Measurements from ENCODE around the gene CLEC20A.
A peak's percentile ranks its signal among the peaks of the same experiment; 100 is the strongest.

The CLEC20A gene

GRCh38 chr1:178516110-178516509 lies 19.3 kb upstream of the CLEC20A start:
- TF ChIP-seq SCRT1 (tag by site-specific recombination; IDR thresholded peaks at IDR 0.05; ENCODE audit: borderline replicate concordance) (peak; percentile 57; the same call in 1 of the 2 replicates), ZNF2 (tag by site-specific recombination; IDR thresholded peaks at IDR 0.05) (no peak), SCRT2 (tag by site-specific recombination; IDR thresholded peaks at IDR 0.05) (peak; percentile 79)
- no peaks in the 10 kb centered on the region for H3K9me3 ChIP-seq (ENCODE audit: control insufficient read depth, insufficient read depth, low read depth, low read length)
- POLR2A ChIA-PET, result no interaction called here
- H3K27ac ChIP-seq (ENCODE audit: extremely low read depth, low read depth, low read length), result no peak overlapping the region
- H3K36me3 ChIP-seq (ENCODE audit: control insufficient read depth in 2 of 2, insufficient read depth in 1 of 2, low read length in 2 of 2), result no peaks in the 10 kb centered on the region
- H3K4me3 ChIP-seq (ENCODE audit: low read depth, low read length), result no peak overlapping the region
- CTCF ChIA-PET, result interaction anchor here (0.8 to 4.6 kb wide), 6 partner anchors 14 to 484 kb away, joined by 3 to 30 read pairs (median 4); no protein-coding TSS in a partner anchor
- H3K4me1 ChIP-seq (ENCODE audit: control insufficient read depth, insufficient read depth, low read length), result no peaks in the 10 kb centered on the region

GRCh38 chr1:178513278-178513983 lies 16.7 kb upstream of the CLEC20A start:
- Histone ChIP-seq H3K4me1 (ENCODE audit: control insufficient read depth, insufficient read depth, low read length) (no peaks in the 10 kb centered on the region), H3K4me3 (ENCODE audit: low read depth, low read length) (no peak overlapping the region), H3K9me3 (ENCODE audit: control insufficient read depth, insufficient read depth, low read depth, low read length) (no peaks in the 10 kb centered on the region), H3K27ac (ENCODE audit: extremely low read depth, low read depth, low read length) (no peak overlapping the region), H3K36me3 (ENCODE audit: control insufficient read depth in 2 of 2, insufficient read depth in 1 of 2, low read length in 2 of 2) (no peaks in the 10 kb centered on the region)
- ChIA-PET CTCF (interaction anchor here (0.9 to 6.2 kb wide), 2 partner anchors 12 to 19 kb away, joined by 4 to 52 read pairs; no protein-coding TSS in a partner anchor), POLR2A (no interaction called here)
- TF ChIP-seq ZNF239 (tag by site-specific recombination; IDR thresholded peaks at IDR 0.05) (no peak), ZNF544 (tag by site-specific recombination; IDR thresholded peaks at IDR 0.05) (no peak), ZNF558 (tag by site-specific recombination; IDR thresholded peaks at IDR 0.05) (no peak), ZNF629 (tag by site-specific recombination; IDR thresholded peaks at IDR 0.05) (no peak), ZNF416 (tag by site-specific recombination; IDR thresholded peaks at IDR 0.05) (no peak), PRDM1 (tag by site-specific recombination; IDR thresholded peaks at IDR 0.05) (no peak), ZNF747 (tag by site-specific recombination; IDR thresholded peaks at IDR 0.05) (no peak), KLF9 (tag by site-specific recombination; IDR thresholded peaks at IDR 0.05; ENCODE audit: low read depth) (no peak), KLF17 (tag by site-specific recombination; IDR thresholded peaks at IDR 0.05) (no peak), ZNF335 (tag by site-specific recombination; conservative IDR thresholded peaks at IDR 0.05) (no peak), ZNF19 (tag by site-specific recombination; IDR thresholded peaks at IDR 0.05; ENCODE audit: low read depth) (no peak), ZXDB (tag by site-specific recombination; IDR thresholded peaks at IDR 0.05) (no peak)

GRCh38 chr1:178512566-178513277 lies 16.0 kb upstream of the CLEC20A start, which contains the start of gene TEX35:
TEX35 (plus strand) TSS chr1:178513109; CDS start chr1:178513189, 80 bp downstream.
- CTCF ChIA-PET, result interaction anchor here (0.9 to 6.2 kb wide), 2 partner anchors 11 to 18 kb away, joined by 4 to 52 read pairs; no protein-coding TSS in a partner anchor
- H3K4me1 ChIP-seq (ENCODE audit: control insufficient read depth, insufficient read depth, low read length), result no peaks in the 10 kb centered on the region
- no peak within 1 kb of the TSS for H3K27ac ChIP-seq (ENCODE audit: extremely low read depth, low read depth, low read length)
- POLR2A ChIA-PET, result no interaction called here
- no peaks in the 10 kb centered on the region for H3K36me3 ChIP-seq (ENCODE audit: control insufficient read depth in 2 of 2, insufficient read depth in 1 of 2, low read length in 2 of 2)
- TF ChIP-seq ZNF843 (tag by site-specific recombination; IDR thresholded peaks at IDR 0.05), result no peak
- TF ChIP-seq ZNF488 (tag by site-specific recombination; IDR thresholded peaks at IDR 0.05), result no peak
- TF ChIP-seq ZNF302 (tag by site-specific recombination; IDR thresholded peaks at IDR 0.05; ENCODE audit: low read depth), result no peak
- no peak for TF ChIP-seq ZFP41 (tag by site-specific recombination; IDR thresholded peaks at IDR 0.05; ENCODE audit: borderline replicate concordance)
- TF ChIP-seq ZNF394 (tag by site-specific recombination; IDR thresholded peaks at IDR 0.05; ENCODE audit: borderline replicate concordance), result no peak
- TF ChIP-seq ZNF292 (tag by site-specific recombination; IDR thresholded peaks at IDR 0.05; ENCODE audit: borderline replicate concordance, low read depth), result no peak
- TF ChIP-seq BCL6B (tag by site-specific recombination; IDR thresholded peaks at IDR 0.05), result no peak
- no peak for TF ChIP-seq ZNF48 (tag by site-specific recombination; IDR thresholded peaks at IDR 0.05)
- TF ChIP-seq ZNF174 (tag by site-specific recombination; IDR thresholded peaks at IDR 0.05), result no peak
- H3K4me3 ChIP-seq (ENCODE audit: low read depth, low read length), result no peak within 1 kb of the TSS
- H3K9me3 ChIP-seq (ENCODE audit: control insufficient read depth, insufficient read depth, low read depth, low read length), result no peaks in the 10 kb centered on the region
